Neural progenitor cell (in vitro differentiated cells): ENCODE results near the gene ABLIM2. TPM values are rescaled to one million over a fixed set of nuclear protein-coding genes. Genes with fewer than 3 reads are reported as not detected.

ENCODE experiments used
- DNase-seq: peaks from one replicate; pipeline ENCODE4 v3.0.0-alpha.2; 2016; ENCODE audit warnings: low spot score
- H2AFZ ChIP-seq: fragments of 200-600 bp; sonication (generic); replicated peaks from 2 replicates; pipeline ENCODE4 v1.6.1; 2016; ENCODE audit warnings: antibody characterized with exemption
- H3F3A ChIP-seq: fragments of 200-600 bp; sonication (generic); 2 replicates; pipeline ENCODE4 v1.6.1; 2016; ENCODE audit warnings: antibody characterized with exemption, low read depth
- H3K27ac ChIP-seq: fragments of 200-600 bp; sonication (generic); 2 replicates; pipeline ENCODE4 v1.5.1; 2016; ENCODE audit warnings: mild to moderate bottlenecking
- H3K27me3 ChIP-seq: fragments of 200-600 bp; sonication (generic); 2 replicates; pipeline ENCODE4 v1.6.1; 2016; ENCODE audit warnings: mild to moderate bottlenecking, moderate library complexity
- H3K36me3 ChIP-seq: fragments of 200-600 bp; sonication (generic); 2 replicates; pipeline ENCODE4 v1.5.1; 2016
- H3K4me1 ChIP-seq: fragments of 200-600 bp; sonication (generic); 2 replicates; pipeline ENCODE4 v1.6.1; 2016; ENCODE audit warnings: mixed run types
- H3K4me2 ChIP-seq: fragments of 200-600 bp; sonication (generic); 2 replicates; pipeline ENCODE4 v1.6.1; 2016
- H3K4me3 ChIP-seq: fragments of 200-600 bp; sonication (generic); 2 replicates; pipeline ENCODE4 v1.5.1; 2016
- H3K79me2 ChIP-seq: fragments of 200-600 bp; sonication (generic); 2 replicates; pipeline ENCODE4 v1.6.1; 2016; ENCODE audit warnings: low read depth
- H3K9ac ChIP-seq: fragments of 200-600 bp; sonication (generic); 2 replicates; pipeline ENCODE4 v1.6.1; 2016
- H3K9me3 ChIP-seq: fragments of 200-600 bp; sonication (generic); 2 replicates; pipeline ENCODE4 v1.5.1; 2016; ENCODE audit warnings: low read depth
- H4K20me1 ChIP-seq: fragments of 200-600 bp; sonication (generic); 2 replicates; pipeline ENCODE4 v1.6.1; 2016; ENCODE audit warnings: low read depth
- H3K27ac Mint-ChIP-seq: 3 replicates; pipeline ENCODE4 v1.8.0; 2021; ENCODE audit warnings: mixed read lengths
- H3K27me3 Mint-ChIP-seq: 2 replicates; pipeline ENCODE4 v1.8.0; 2022; ENCODE audit warnings: low read depth, mild to moderate bottlenecking, inconsistent platforms, moderate library complexity, mixed read lengths; ENCODE audit not compliant: insufficient read depth
- H3K36me3 Mint-ChIP-seq: 3 replicates; pipeline ENCODE4 v1.8.0; 2021; ENCODE audit warnings: mixed read lengths
- H3K4me1 Mint-ChIP-seq: 3 replicates; pipeline ENCODE4 v1.8.0; 2021; ENCODE audit warnings: mixed read lengths
- H3K4me3 Mint-ChIP-seq: 3 replicates; pipeline ENCODE4 v1.8.0; 2021; ENCODE audit warnings: mild to moderate bottlenecking, moderate library complexity, mixed read lengths
- H3K9me3 Mint-ChIP-seq: 3 replicates; pipeline ENCODE4 v1.8.0; 2020; ENCODE audit warnings: mixed read lengths
- CTCF ChIP-seq: fragments of 200-600 bp; sonication (generic); IDR thresholded peaks from 2 replicates; pipeline ENCODE4 v1.5.1; 2017; ENCODE audit warnings: antibody characterized with exemption, mild to moderate bottlenecking
- EZH2 ChIP-seq: fragments of 200-600 bp; sonication (generic); IDR thresholded peaks from 2 replicates; pipeline ENCODE4 v1.6.1; 2017; ENCODE audit warnings: antibody characterized with exemption, mild to moderate bottlenecking, moderate library complexity
- EZH2phosphoT487 ChIP-seq: fragments of 200-600 bp; sonication (generic); IDR thresholded peaks from 2 replicates; pipeline ENCODE4 v1.6.1; 2017; ENCODE audit warnings: antibody characterized with exemption
- total RNA-seq: library from RNA; depleted of rRNA; stranded (reverse); fragments of >200 nt; gene quantifications from 2 replicates; pipeline ENCODE4 v1.2.3, GENCODE V29; 2015; ENCODE audit warnings: low replicate concordance

ABLIM2 gene
- total RNA-seq, 1 donor from 2014 or later = 0.24 TPM

GRCh38 chr4:8136972-8137710 is 21.5 kb downstream of the ABLIM2 start:
- H3K9ac ChIP-seq = no peak overlapping the region
- H3K79me2 ChIP-seq = no peaks in the 10 kb centered on the region
- no peaks in the 10 kb centered on the region for H3K36me3 Mint-ChIP-seq
- TF ChIP-seq EZH2phosphoT487 (no peak), EZH2 (no peak), CTCF (no peak)
- no peaks in the 10 kb centered on the region for H3K27me3 ChIP-seq
- H3K4me3 ChIP-seq = no peak overlapping the region
- no peaks in the 10 kb centered on the region for H3K9me3 ChIP-seq
- DNase-seq = no peak
- H3K9me3 Mint-ChIP-seq = peaks cover 11% of the 10 kb centered on the region
- no peak overlapping the region for H2AFZ ChIP-seq
- H3K36me3 ChIP-seq = no peaks in the 10 kb centered on the region
- H4K20me1 ChIP-seq = no peaks in the 10 kb centered on the region
- peaks cover 22% of the 10 kb centered on the region for H3K27me3 Mint-ChIP-seq
- no peaks in the 10 kb centered on the region for H3K4me1 ChIP-seq
- no peak overlapping the region for H3K4me3 Mint-ChIP-seq
- peaks cover 24% of the 10 kb centered on the region for H3K4me1 Mint-ChIP-seq
- H3K4me2 ChIP-seq = no peak overlapping the region
- H3K27ac ChIP-seq = no peak overlapping the region
- no peak overlapping the region for H3K27ac Mint-ChIP-seq
- no peaks in the 10 kb centered on the region for H3F3A ChIP-seq

GRCh38 chr4:8136529-8136928 is 22.1 kb downstream of the ABLIM2 start:
- no peaks in the 10 kb centered on the region for H3K27me3 ChIP-seq
- peaks cover 11% of the 10 kb centered on the region for H3K9me3 Mint-ChIP-seq
- peaks cover 20% of the 10 kb centered on the region for H3K27me3 Mint-ChIP-seq
- H3K36me3 ChIP-seq = no peaks in the 10 kb centered on the region
- no peak overlapping the region for H3K27ac ChIP-seq
- no peaks in the 10 kb centered on the region for H3F3A ChIP-seq
- no peak overlapping the region for H3K4me2 ChIP-seq
- TF ChIP-seq EZH2phosphoT487 (no peak), CTCF (no peak), EZH2 (no peak)
- DNase-seq = no peak
- H3K4me3 Mint-ChIP-seq = no peak overlapping the region
- no peaks in the 10 kb centered on the region for H4K20me1 ChIP-seq
- H3K4me1 ChIP-seq = no peaks in the 10 kb centered on the region
- no peaks in the 10 kb centered on the region for H3K79me2 ChIP-seq
- H3K9ac ChIP-seq = no peak overlapping the region
- H3K36me3 Mint-ChIP-seq = no peaks in the 10 kb centered on the region
- H3K4me1 Mint-ChIP-seq = peaks cover 23% of the 10 kb centered on the region
- no peak overlapping the region for H3K27ac Mint-ChIP-seq
- H2AFZ ChIP-seq = no peak overlapping the region
- H3K9me3 ChIP-seq = no peaks in the 10 kb centered on the region
- H3K4me3 ChIP-seq = no peak overlapping the region

- no peaks in the 10 kb centered on the region for H3K36me3 Mint-ChIP-seq
- Histone ChIP-seq H3K4me2 (no peak overlapping the region), H3K4me1 (no peaks in the 10 kb centered on the region), H3K27me3 (no peaks in the 10 kb centered on the region), H3K9me3 (no peaks in the 10 kb centered on the region), H4K20me1 (no peaks in the 10 kb centered on the region), H3K4me3 (no peak overlapping the region), H2AFZ (no peak overlapping the region), H3K79me2 (no peaks in the 10 kb centered on the region), H3F3A (no peaks in the 10 kb centered on the region), H3K9ac (no peak overlapping the region), H3K36me3 (no peaks in the 10 kb centered on the region), H3K27ac (no peak overlapping the region)
- H3K27ac Mint-ChIP-seq = no peak overlapping the region
- peaks cover 20% of the 10 kb centered on the region for H3K27me3 Mint-ChIP-seq
- no peak overlapping the region for H3K4me3 Mint-ChIP-seq
- DNase-seq = no peak
- peaks cover 22% of the 10 kb centered on the region for H3K4me1 Mint-ChIP-seq
- H3K9me3 Mint-ChIP-seq = peaks cover 11% of the 10 kb centered on the region
- TF ChIP-seq EZH2phosphoT487 = no peak
- no peak for TF ChIP-seq CTCF
- TF ChIP-seq EZH2 = no peak
Measured at GRCh38 chr4:8135666-8136065, 22.9 kb downstream of the ABLIM2 start.
